ENCODE results near the gene SMARCD3. TPM values are rescaled to one million over a fixed set of nuclear protein-coding genes. Genes with fewer than 3 reads are reported as not detected.

Gene SMARCD3
- total RNA-seq, 2 donors from 2014 or later = 40.0 to 43.5 TPM

DNA sequence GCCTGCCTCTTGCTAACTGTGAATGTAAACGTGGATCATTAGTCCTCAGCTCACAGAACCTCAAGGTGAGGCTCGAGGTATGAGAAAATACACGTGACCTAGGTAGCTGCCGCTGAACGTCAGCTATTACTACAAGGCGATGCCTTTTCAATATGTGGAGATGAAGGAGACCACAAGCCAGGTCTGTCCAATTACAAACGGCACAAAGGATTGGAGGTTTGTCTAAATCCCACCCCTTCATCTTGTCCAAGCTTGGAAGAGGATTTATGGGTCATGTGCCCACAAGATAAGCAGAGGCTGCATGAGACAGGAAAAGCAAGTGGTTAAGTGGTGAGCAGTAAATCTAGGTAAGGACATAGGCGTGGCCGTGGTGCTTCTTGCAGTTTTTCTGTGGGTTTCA lies 41.6 kb downstream of the SMARCD3 start:
- Histone ChIP-seq H3K4me1 (ENCODE audit: control insufficient read depth, insufficient read depth, low read length) (peaks cover 8% of the 10 kb centered on the region), H3K27me3 (ENCODE audit: control insufficient read depth, insufficient read depth, low read length, poor library complexity, severe bottlenecking) (peaks cover 6% of the 10 kb centered on the region), H3K9me3 (ENCODE audit: control insufficient read depth, low read length) (no peaks in the 10 kb centered on the region), H3K36me3 (ENCODE audit: control insufficient read depth, insufficient read depth, low read length) (no peaks in the 10 kb centered on the region), H3K27ac (ENCODE audit: low read depth, low read length) (no peak overlapping the region), H3K9ac (ENCODE audit: extremely low read depth, low read length, poor library complexity, severe bottlenecking) (no peak overlapping the region), H3K4me3 (ENCODE audit: low read length) (no peak overlapping the region)
- Mint-ChIP-seq H3K27ac (no peak overlapping the region), H3K9me3 (no peaks in the 10 kb centered on the region), H3K4me3 (no peak overlapping the region), H3K4me1 (peaks cover 15% of the 10 kb centered on the region), H3K36me3 (ENCODE audit: low read depth) (no peaks in the 10 kb centered on the region), H3K27me3 (ENCODE audit: insufficient read depth) (peaks cover 44% of the 10 kb centered on the region)
- WGBS, 2 experiments (ENCODE audit: insufficient coverage in 1 of 2, insufficient read length in 1 of 2) = 89 to 90% methylated on average over 9 of the region's 9 CpGs
- no peak for DNase-seq
- TF ChIP-seq, protein P1, sequence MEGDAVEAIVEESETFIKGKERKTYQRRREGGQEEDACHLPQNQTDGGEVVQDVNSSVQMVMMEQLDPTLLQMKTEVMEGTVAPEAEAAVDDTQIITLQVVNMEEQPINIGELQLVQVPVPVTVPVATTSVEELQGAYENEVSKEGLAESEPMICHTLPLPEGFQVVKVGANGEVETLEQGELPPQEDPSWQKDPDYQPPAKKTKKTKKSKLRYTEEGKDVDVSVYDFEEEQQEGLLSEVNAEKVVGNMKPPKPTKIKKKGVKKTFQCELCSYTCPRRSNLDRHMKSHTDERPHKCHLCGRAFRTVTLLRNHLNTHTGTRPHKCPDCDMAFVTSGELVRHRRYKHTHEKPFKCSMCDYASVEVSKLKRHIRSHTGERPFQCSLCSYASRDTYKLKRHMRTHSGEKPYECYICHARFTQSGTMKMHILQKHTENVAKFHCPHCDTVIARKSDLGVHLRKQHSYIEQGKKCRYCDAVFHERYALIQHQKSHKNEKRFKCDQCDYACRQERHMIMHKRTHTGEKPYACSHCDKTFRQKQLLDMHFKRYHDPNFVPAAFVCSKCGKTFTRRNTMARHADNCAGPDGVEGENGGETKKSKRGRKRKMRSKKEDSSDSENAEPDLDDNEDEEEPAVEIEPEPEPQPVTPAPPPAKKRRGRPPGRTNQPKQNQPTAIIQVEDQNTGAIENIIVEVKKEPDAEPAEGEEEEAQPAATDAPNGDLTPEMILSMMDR (conservative IDR thresholded peaks at IDR 0.05) = no peak

DNA sequence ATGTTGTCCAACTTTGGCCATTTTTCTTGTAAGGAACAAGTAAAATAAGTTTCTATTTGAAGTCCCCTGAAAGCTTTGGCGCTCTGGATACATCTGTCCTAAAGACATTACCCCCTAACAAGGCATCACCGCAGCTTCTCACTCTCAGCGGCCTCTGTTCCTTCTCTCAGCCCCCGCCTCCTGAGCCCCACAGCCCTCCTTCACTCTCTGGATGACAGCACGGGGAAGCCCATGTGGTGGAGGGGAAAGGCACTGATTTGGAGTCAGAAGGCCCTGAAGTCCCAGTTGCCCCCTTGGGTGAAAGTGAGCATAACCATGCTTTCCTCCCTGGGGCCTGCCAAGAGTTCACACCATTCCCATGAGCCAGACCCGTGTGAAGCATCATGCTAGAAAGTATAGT lies 42.8 kb downstream of the SMARCD3 start:
- no peak for DNase-seq
- peaks cover 50% of the 10 kb centered on the region for H3K27me3 Mint-ChIP-seq (ENCODE audit: insufficient read depth)
- Histone ChIP-seq H3K27me3 (ENCODE audit: control insufficient read depth, insufficient read depth, low read length, poor library complexity, severe bottlenecking) (peaks cover 6% of the 10 kb centered on the region), H3K9me3 (ENCODE audit: control insufficient read depth, low read length) (no peaks in the 10 kb centered on the region), H3K4me3 (ENCODE audit: low read length) (no peak overlapping the region), H3K4me1 (ENCODE audit: control insufficient read depth, insufficient read depth, low read length) (peaks cover 8% of the 10 kb centered on the region), H3K36me3 (ENCODE audit: control insufficient read depth, insufficient read depth, low read length) (no peaks in the 10 kb centered on the region), H3K27ac (ENCODE audit: low read depth, low read length) (no peak overlapping the region), H3K9ac (ENCODE audit: extremely low read depth, low read length, poor library complexity, severe bottlenecking) (no peak overlapping the region)
- WGBS, 2 experiments (ENCODE audit: insufficient coverage in 1 of 2, insufficient read length in 1 of 2) = 83 to 87% methylated on average over 2 to 6 of the region's 6 CpGs
- TF ChIP-seq, protein P1 (conservative IDR thresholded peaks at IDR 0.05) = no peak
- H3K4me3 Mint-ChIP-seq = no peak overlapping the region
- no peaks in the 10 kb centered on the region for H3K36me3 Mint-ChIP-seq (ENCODE audit: low read depth)
- no peak overlapping the region for H3K27ac Mint-ChIP-seq
- peaks cover 10% of the 10 kb centered on the region for H3K4me1 Mint-ChIP-seq
- no peaks in the 10 kb centered on the region for H3K9me3 Mint-ChIP-seq

DNA sequence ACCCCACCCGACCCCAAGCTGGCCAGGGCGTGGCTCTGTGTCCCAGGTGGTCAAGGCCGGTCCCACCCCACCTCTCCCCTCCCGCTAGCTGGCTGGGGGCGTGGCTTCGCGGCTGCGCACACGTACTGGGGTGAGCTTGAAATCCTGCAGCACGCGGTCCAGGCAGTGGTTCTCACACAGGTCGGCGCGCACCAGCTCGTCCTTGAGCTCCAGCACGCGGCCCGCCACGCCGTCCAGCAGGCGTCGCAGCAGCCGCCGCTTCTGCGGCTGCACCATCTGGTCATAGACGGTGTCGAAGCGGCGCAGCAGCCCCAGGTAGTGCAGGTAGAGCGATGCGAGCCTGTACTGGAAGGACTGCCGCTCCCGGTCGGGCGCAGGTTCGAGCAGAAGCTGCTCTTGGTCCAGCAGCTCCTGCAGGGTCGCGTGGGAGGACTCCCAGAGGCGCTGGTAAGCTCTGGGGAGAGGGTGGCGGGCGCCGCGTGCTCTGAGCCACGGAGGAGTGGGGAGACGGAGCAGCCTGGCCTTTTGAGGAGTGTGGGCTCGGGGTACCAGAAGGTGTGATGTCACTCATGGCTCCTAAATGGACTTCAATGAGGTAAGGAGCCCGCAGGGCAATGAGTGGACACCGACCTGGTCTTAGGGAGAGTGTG lies 44.0 kb downstream of the SMARCD3 start:
- Histone ChIP-seq H3K4me3 (ENCODE audit: low read length) (no peak overlapping the region), H3K9me3 (ENCODE audit: control insufficient read depth, low read length) (no peaks in the 10 kb centered on the region), H3K4me1 (ENCODE audit: control insufficient read depth, insufficient read depth, low read length) (peaks cover 2% of the 10 kb centered on the region), H3K27me3 (ENCODE audit: control insufficient read depth, insufficient read depth, low read length, poor library complexity, severe bottlenecking) (peaks cover 6% of the 10 kb centered on the region), H3K27ac (ENCODE audit: low read depth, low read length) (no peak overlapping the region), H3K9ac (ENCODE audit: extremely low read depth, low read length, poor library complexity, severe bottlenecking) (no peak overlapping the region), H3K36me3 (ENCODE audit: control insufficient read depth, insufficient read depth, low read length) (no peaks in the 10 kb centered on the region)
- no peaks in the 10 kb centered on the region for H3K9me3 Mint-ChIP-seq
- TF ChIP-seq, protein P1 (conservative IDR thresholded peaks at IDR 0.05) = no peak
- no peak for DNase-seq
- peaks cover 53% of the 10 kb centered on the region for H3K27me3 Mint-ChIP-seq (ENCODE audit: insufficient read depth)
- H3K4me1 Mint-ChIP-seq = peaks cover 1% of the 10 kb centered on the region
- H3K4me3 Mint-ChIP-seq = no peak overlapping the region
- H3K27ac Mint-ChIP-seq = no peak overlapping the region
- no peaks in the 10 kb centered on the region for H3K36me3 Mint-ChIP-seq (ENCODE audit: low read depth)
- WGBS, 2 experiments (ENCODE audit: insufficient coverage in 1 of 2, insufficient read length in 1 of 2) = 92 to 93% methylated on average over 46 to 48 of the region's 48 CpGs

All from endodermal cell (in vitro differentiated cells).